Measurements from ENCODE around the gene NOL4L. TPM values are rescaled to one million over a fixed set of nuclear protein-coding genes. Genes with fewer than 3 reads are reported as not detected.

NOL4L gene
- total RNA-seq, 1 experiment from 2014 or later, result 31.7 TPM

GRCh38 chr20:32506721-32507120, 78.4 kb downstream of the NOL4L start:
- Histone ChIP-seq H3K18ac (ENCODE audit: insufficient read length, low read depth, low read length) (peak overlapping the region; percentile 50), H3K4me2 (ENCODE audit: insufficient read depth, insufficient read length, low read length) (no peak overlapping the region), H3K23ac (ENCODE audit: insufficient read length, low read depth, low read length) (no peak overlapping the region), H2BK5ac (ENCODE audit: insufficient read length, low read length) (no peak overlapping the region), H3K14ac (ENCODE audit: insufficient read depth, low read length) (peak overlapping the region; percentile 63; the same call in 1 of the 2 replicates), H3K56ac (ENCODE audit: insufficient read length, low read depth, low read length) (no peak overlapping the region), H3K4me1 (ENCODE audit: insufficient read depth, low read length) (no peaks in the 10 kb centered on the region; the same call in 1 of the 2 replicates), H3T11ph (ENCODE audit: low read length) (no peak overlapping the region), H4K20me1 (ENCODE audit: control insufficient read depth, insufficient read depth, insufficient read length) (no peaks in the 10 kb centered on the region), H2AFZ (ENCODE audit: low read length) (no peak overlapping the region), H3K9me3 (ENCODE audit: control insufficient read depth, low read depth, low read length) (no peaks in the 10 kb centered on the region), H4K8ac (replicated peaks; ENCODE audit: insufficient read length, low read depth, low read length) (no peak overlapping the region), H2BK12ac (ENCODE audit: insufficient read length, low read depth, low read length) (no peak overlapping the region), H3K79me2 (ENCODE audit: insufficient read depth, low read length) (no peaks in the 10 kb centered on the region), H2BK20ac (ENCODE audit: low read depth, low read length, poor library complexity, severe bottlenecking) (no peak overlapping the region), H4K91ac (ENCODE audit: insufficient read length, low read depth, low read length) (no peak overlapping the region), H2BK15ac (ENCODE audit: low read depth, low read length) (no peak overlapping the region), H4K5ac (ENCODE audit: insufficient read length, low read depth, low read length) (no peak overlapping the region), H3K27me3 (ENCODE audit: insufficient read depth, low read length) (no peaks in the 10 kb centered on the region), H3K9ac (ENCODE audit: extremely low read depth, insufficient read length, low read length) (no peak overlapping the region), H2BK120ac (ENCODE audit: low read depth, low read length, poor library complexity, severe bottlenecking) (no peak overlapping the region), H3K79me1 (ENCODE audit: insufficient read depth, low read depth, low read length, poor library complexity, severe bottlenecking) (no peaks in the 10 kb centered on the region), H2AK5ac (ENCODE audit: insufficient read length, low read length) (no peak overlapping the region), H3K27ac (ENCODE audit: insufficient read length, low read depth, low read length) (no peak overlapping the region), H3K23me2 (ENCODE audit: insufficient read length, low read depth, low read length, poor library complexity, severe bottlenecking) (no peaks in the 10 kb centered on the region), H3K4ac (ENCODE audit: low read depth, low read length) (no peak overlapping the region)
- H3K27ac Mint-ChIP-seq, result 0 out of 7 replicates have a peak overlapping the region, but pooled peaks of 1 of the 3 experiments have one; percentile 32
- TF ChIP-seq CTCF (conservative IDR thresholded peaks at IDR 0.05), result no peak
- WGBS (ENCODE audit: extremely low coverage, insufficient read length, low lambda C conversion rate), result no CpG with 5 or more reads among the region's 3 CpGs
- H3K36me3 Mint-ChIP-seq (ENCODE audit: insufficient read depth in 1 of 3, low read depth in 3 of 3), result no peaks in the 10 kb centered on the region
- peaks cover 31 to 32% of the 10 kb centered on the region in 2 experiments for H3K4me1 Mint-ChIP-seq
- no peaks in the 10 kb centered on the region for H3K9me3 Mint-ChIP-seq
- peaks cover 7% of the 10 kb centered on the region for H3K27me3 Mint-ChIP-seq (ENCODE audit: low read depth)
- peak overlapping the region in 1 of 2 experiments; percentile 21; a peak in 1 of 5 replicates for H3K4me3 Mint-ChIP-seq
- DNase-seq, result peak; percentile 83
